A204.1 (cell line): ENCODE data around the gene COL25A1.
"Not testable (repeated sequence)": the region's sequence is repeated elsewhere in the genome, so short reads cannot be mapped to it uniquely, and the experiment has no call there.

Source experiments
- FAIRE-seq: peaks from 2 replicates; lab custom pipeline; 2012; peaks lifted over from hg19 to GRCh38; lab: Jason Lieb, UNC

The COL25A1 gene

GRCh38 chr4:109009909-109010308, 292.5 kb downstream of the COL25A1 start:
- no peak for FAIRE-seq

- FAIRE-seq, result no peak
Observed at GRCh38 chr4:109007976-109008375, 294.5 kb downstream of the COL25A1 start.

GRCh38 chr4:109005523-109005922, 296.9 kb downstream of the COL25A1 start:
- FAIRE-seq, result no peak

GRCh38 chr4:109004418-109004817, 298.0 kb downstream of the COL25A1 start:
- no peak for FAIRE-seq

- no peak for FAIRE-seq
Observed at GRCh38 chr4:109003964-109004363, 298.5 kb downstream of the COL25A1 start.

- no peak for FAIRE-seq
Observed at GRCh38 chr4:108991551-108992328, 310.7 kb downstream of the COL25A1 start.

- no peak for FAIRE-seq
Observed at GRCh38 chr4:108988464-108989195, 313.8 kb downstream of the COL25A1 start.

- not testable (repeated sequence) for FAIRE-seq
Observed at GRCh38 chr4:108984495-108984894, 318.0 kb downstream of the COL25A1 start.

- no peak for FAIRE-seq
Observed at GRCh38 chr4:108982402-108983185, 319.9 kb downstream of the COL25A1 start.

GRCh38 chr4:108980455-108981239, 321.8 kb downstream of the COL25A1 start:
- no peak for FAIRE-seq

GRCh38 chr4:108979759-108980158, 322.7 kb downstream of the COL25A1 start:
- FAIRE-seq, result no peak

- no peak for FAIRE-seq
Observed at GRCh38 chr4:108978066-108978465, 324.4 kb downstream of the COL25A1 start.

GRCh38 chr4:108972613-108973283, 329.7 kb downstream of the COL25A1 start:
- no peak for FAIRE-seq

- FAIRE-seq, result no peak
Observed at GRCh38 chr4:108971473-108971872, 331.0 kb downstream of the COL25A1 start.

GRCh38 chr4:108965472-108966076, 336.9 kb downstream of the COL25A1 start:
- no peak for FAIRE-seq

- no peak for FAIRE-seq
Observed at GRCh38 chr4:108965016-108965415, 337.4 kb downstream of the COL25A1 start.

GRCh38 chr4:108963910-108964309, 338.5 kb downstream of the COL25A1 start:
- peak; percentile 89 for FAIRE-seq

GRCh38 chr4:108959491-108959890, 343.0 kb downstream of the COL25A1 start:
- FAIRE-seq, result no peak

- no peak for FAIRE-seq
Observed at GRCh38 chr4:108954880-108955279, 347.6 kb downstream of the COL25A1 start.

GRCh38 chr4:108953941-108954340, 348.5 kb downstream of the COL25A1 start:
- peak; percentile 67 for FAIRE-seq
